DMS153 (cell line): Measurements from ENCODE around the gene ARHGEF10L.
"Not testable (repeated sequence)": the region's sequence is repeated elsewhere in the genome, so short reads cannot be mapped to it uniquely, and the experiment has no call there.

Experiments used
- DNase-seq: peaks from one replicate; lab custom pipeline; 2025; lab: John Stamatoyannopoulos, UW

Gene ARHGEF10L

DNA sequence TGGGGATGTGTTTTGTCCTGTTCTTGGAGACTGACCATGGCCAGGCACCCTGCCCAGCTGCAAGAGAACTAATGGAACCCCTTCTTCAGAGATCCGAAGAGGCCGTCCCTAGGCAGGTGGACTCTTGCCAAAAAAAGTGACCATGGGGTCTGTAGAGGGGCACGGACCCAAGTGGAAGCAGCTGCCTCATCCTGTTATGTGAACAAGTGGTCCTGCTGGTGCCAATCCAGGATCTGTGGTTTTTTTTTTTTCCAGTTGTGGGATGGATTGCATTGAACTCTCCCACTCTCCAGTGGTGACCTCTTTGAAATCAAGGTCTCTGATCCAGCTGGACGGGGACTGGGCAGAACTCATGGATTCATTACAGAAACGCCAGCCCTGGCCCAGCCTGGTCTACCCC is 71.2 kb downstream of the ARHGEF10L start:
- no peak for DNase-seq

DNA sequence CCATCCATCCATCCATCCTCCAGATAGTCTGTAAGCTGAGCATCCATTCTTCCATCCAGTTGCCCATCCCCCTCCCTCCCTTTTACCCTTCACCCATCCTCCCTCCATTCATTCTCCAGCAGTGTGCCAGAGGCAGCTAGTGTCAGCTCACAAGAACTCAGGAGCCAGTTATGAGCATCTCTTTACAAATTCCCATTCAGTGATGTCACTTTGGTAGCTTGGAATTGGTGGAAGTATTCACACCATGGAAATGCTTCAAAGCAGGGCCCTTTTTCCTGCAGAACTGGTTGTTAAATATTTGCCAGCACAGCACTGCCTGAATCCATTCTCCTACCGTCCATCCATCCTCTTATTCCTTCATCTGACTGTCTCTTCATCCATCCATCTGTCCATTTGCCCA is 72.5 kb downstream of the ARHGEF10L start:
- no peak for DNase-seq

DNA sequence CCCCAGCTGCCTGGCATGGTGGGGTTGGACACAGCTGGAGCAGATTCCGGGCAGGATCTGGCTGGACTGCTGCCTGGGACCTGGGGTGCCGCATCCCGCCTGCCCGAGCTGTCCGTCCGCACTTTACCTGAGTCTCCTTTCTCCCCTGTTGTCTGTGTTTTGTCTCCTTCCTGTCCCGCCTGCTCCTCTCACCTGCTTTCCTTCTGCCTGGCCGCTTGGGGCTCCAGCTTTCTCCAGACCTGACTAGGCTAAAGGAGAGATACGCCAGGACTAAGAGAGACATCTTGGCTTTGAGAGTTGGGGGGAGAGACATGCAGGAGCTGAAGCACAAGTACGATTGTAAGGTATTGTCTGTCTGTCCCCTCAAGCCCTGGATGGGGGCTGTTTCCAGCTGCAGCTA is 73.3 kb downstream of the ARHGEF10L start:
- no peak for DNase-seq

DNA sequence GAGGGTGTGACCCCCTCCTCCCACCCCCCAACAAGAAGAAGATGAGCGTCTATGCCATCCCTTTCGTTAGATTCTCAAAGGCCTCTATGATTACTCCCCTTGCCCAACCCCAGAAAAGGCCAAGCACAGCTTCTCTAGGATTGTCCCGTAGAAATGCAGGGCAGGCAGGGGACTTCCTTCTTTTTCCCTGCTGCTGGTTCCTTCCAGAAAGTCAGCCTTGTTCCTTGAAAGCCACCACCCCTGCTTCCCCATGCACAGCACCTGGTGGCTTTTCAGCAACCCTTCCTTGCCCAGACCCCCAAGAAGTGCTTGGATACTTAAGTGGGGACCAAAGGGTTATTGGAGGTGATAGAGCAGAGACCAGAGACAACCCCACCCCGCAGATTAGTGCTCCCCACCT is 75.1 kb downstream of the ARHGEF10L start:
- DNase-seq = no peak

DNA sequence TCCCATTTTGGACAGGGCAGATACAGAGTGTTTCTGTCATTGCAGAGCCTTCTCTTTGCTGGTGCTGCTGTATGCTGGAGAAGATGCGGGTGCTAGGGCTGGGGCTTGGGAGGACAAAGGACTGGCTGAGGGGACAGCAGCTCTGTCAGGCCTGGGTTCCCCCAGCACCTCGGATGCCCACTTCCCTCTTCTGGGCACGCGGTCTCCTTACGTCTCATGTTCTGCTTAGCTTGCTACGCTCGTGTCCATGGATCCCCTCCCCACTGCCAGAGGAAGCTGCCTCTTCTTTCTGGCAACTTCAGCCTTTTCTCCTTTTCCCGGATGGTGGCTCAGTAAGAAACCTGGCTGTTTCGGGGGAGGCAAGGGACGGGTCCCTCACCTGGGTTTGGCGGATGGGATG is 75.7 kb downstream of the ARHGEF10L start:
- no peak for DNase-seq

DNA sequence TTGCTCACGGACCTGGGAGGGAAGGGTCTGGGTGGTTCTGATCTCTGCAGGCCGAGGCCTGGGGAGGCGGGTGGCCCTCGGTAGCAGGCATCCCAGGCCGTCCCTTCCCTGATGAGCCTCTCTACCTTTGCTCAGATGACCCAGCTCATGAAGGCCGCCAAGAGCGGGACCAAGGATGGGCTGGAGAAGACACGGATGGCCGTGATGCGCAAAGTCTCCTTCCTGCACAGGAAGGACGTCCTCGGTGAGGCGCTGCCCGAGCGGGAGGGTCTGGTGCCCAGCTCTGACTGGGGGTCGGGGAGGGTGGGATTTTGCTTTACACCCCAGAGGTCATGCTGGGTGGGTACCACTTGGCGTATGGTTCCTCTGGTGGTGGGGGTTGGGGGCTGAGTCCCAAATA is 76.5 kb downstream of the ARHGEF10L start:
- DNase-seq = no peak

DNA sequence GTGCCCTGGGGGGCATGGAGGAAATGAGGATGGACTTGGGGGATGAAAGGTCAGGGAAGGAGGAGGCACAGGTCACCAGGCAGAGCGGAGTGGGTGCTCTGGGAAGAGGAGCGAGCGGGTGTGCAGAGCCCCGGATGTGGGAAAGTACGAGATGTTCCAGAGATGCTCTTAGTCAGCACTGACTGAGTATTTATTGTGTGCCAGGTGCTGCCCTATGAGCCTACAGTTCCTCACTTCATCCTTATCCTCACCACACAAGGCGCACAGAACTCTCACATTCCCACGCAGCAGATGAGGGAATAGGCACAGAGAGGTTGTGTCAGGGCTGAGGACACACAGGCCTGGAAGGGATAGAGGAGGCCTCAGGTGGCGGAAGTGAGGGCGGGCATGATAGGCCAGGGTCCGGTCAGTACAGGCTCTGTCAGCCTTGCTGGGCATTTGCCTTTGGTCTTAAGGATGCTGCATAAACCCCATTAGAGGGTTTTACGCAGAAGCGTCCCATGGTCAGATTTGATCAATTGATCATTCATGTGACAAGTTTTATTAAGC is 77.3 kb downstream of the ARHGEF10L start:
- DNase-seq = no peak

DNA sequence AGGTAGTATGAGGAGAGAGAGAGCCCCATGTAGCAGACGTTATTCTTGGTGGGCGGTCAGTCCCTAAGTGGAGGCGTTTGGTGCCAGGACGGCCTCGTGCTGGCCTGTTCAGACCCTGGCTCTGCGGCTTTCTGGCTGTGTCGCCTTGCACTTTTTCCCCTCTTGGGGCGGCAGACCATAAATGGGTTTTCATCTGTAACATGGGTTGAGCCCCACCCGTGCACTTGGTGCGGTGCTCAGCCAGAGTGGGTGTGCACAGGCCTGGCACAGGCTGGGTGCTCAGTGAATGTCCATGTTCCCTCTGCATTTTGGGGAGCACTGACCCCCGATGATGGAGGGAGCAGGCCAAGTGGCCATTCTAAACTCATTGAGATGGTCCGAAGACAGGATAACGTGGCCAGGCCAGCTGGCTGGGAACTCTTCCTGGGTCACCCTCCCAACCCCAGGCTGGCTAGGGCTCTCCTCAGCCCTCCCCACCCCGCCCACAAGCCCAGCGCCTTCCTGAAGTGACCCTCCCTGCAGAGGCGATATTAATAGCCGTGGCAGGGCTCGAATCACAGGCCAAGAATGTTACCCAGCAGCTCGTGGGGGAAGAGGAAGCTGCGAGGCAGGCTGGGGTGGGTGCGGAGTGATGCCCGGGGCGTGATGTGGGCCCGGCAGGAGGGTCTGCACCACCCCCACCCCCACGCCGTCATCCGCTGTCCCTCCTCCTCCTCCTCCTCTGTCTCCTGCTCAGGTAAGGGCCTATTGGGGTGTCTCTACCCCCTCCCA is 78.5 kb downstream of the ARHGEF10L start:
- DNase-seq = no peak

DNA sequence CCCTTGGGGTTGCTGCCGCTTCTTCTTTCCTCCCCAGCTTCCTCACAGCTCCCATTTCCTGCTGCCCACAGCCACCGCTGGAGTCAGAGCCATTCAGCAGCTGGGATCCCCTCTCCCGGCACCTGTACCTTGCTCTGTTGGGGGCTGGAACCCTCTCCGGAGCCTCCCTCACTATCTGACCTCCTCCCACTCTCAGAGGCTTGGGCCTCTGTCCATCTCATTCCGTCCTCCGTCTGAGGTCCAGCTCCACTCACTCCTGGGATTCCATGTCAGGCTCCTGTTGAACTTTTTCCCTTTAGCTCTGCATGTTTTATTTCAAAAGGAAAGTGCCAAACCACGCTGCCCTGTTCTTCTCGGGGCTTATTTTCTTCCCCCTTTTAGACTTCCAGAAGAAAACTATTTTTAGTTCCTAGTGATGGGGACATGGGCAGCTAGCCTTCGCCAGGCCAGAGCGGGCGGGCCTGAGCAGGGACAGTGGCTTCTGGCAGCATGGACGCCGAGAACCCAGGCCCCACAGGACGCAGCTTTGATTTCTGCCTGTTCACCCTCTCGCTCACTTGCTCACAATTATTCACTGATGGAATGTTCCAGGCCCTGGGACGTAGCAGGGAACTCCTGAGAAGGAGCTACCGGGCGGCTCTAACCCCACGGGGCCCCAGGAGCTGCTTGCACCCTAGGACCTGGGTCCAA is 79.2 kb downstream of the ARHGEF10L start:
- no peak for DNase-seq

DNA sequence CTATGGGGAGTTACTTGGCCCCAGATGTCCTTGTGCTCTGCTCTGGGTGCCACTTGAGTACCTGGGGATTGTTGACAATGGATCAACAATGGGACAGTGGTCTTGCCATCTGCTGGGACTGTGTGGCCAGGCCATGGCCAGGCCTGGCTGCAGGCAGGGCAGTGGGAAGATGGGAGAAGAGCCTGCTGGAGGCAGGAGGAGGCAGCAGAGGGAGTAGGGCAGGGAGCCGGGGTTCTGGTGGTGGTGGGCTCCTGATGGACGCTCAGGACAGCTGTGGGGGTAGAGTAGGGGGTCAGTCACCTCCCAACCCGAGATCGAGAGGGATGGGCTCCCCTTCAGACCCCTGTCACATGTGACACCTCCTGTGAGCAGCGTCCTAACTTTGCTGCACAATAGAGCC is 81.0 kb downstream of the ARHGEF10L start:
- no peak for DNase-seq

DNA sequence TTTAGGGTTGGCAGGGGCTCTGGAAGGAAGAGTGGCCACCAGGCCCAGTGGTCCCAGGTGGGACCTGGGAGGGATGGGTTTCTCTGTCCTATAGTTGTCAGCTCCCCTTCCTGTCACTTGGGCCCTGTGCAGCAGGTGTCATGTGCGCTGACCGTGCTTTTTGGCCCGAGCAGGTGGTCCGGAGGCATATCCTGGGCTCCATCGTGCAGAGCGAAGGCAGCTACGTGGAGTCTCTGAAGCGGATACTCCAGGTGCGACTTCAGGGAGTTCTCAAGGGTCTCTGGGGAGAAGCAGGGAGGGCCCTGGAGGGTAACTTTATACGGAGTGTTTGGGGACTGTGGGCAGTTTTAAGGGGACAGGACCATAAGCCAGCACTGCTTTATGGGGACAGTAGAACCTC is 82.2 kb downstream of the ARHGEF10L start:
- DNase-seq = no peak

DNA sequence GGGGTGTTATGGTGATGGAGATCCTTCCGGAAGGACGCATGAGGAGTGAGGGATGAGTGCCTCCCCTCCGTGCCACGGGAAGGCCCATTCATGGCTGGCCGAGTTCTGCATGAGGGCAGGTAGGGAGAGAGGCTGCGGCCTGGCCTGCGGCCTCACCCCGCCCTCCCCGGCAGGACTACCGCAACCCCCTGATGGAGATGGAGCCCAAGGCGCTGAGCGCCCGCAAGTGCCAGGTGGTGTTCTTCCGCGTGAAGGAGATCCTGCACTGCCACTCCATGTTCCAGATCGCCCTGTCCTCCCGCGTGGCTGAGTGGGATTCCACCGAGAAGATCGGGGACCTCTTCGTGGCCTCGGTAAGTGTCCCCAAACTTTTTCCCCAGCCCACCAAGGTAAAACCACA is 83.3 kb downstream of the ARHGEF10L start:
- DNase-seq = no peak

DNA sequence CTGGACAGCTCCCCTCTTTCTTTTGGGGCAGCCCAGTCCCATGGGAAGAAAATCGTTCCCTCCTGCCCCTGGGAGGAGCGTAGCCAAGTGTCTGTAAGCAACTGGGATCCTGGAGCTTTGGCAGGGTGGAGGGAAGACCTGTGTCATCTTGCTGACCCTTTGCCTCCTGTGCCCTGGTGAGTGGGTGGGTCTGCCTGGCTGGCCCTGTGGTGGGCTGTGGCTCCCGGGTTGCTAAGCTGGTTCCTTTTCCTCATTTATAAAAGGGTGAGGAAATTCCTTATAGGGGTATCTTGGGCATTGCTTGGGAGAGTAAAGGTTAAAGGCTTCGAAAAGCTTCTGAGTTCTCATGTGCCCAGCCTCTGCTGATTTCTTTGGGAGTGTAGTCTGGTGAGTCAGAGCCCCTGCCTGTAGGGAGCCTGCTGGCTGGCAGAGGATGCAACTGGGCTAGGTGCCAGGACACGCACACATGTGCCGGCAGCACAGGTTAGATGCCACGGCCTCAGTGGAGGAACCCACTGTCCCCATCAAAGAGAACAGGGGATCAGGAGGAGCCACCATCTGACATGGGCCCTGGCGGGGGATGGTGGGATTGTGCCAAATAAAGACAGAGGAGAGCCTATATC is 85.2 kb downstream of the ARHGEF10L start:
- no peak for DNase-seq

DNA sequence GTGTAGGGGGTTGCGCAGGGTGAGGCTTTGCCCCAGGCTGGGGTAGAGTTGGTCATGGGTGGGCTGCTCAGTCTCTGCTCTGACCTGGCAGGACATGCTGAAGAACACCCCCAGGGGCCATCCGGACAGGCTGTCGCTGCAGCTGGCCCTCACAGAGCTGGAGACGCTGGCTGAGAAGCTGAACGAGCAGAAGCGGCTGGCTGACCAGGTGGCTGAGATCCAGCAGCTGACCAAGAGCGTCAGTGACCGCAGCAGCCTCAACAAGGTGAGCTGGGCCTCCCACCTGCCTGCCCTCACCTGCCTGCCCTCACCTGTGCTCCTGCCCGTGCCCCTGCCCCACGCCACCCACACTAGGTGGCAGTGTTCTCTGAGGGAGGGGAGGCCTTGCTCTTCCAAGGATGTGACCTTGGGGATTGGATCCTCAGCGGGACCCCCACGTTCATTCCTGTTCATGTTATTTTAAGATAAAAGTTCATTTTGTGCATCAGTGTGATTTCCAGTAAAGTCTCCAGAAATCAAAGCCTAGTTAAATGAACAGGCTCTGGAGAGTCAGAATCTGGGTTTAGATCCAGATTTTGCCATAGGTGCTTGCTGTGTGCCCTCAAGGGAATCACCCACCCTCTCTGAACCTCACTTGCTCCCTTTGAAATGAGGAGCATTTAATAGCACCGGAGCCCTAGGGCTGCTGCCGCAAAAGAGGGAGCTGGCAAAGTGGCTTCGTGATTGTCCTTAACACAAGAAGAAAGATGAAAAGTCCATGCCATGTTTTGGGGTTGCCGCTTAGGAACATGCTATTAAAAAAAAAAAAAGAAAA is 87.9 kb downstream of the ARHGEF10L start:
- DNase-seq = no peak

DNA sequence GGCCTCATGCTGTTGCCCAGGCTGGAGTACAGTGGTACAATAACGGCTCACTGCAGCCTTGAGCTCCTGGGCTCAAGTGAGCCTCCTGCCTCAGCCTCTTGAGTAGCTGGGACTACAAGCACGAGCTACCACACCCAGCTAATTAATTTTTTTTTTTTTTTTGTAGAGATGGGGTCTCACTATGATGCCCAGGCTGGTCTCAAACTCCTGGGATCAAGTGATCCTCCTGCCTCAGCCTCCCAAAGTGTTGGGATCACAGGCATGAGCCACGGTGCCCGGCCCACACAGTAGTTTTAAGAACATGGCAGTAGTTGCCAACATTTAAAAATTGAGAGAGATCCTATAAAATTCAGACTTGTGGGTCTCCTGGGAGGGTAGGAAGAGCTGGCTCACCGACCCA is 89.5 kb downstream of the ARHGEF10L start:
- not testable (repeated sequence) for DNase-seq

DNA sequence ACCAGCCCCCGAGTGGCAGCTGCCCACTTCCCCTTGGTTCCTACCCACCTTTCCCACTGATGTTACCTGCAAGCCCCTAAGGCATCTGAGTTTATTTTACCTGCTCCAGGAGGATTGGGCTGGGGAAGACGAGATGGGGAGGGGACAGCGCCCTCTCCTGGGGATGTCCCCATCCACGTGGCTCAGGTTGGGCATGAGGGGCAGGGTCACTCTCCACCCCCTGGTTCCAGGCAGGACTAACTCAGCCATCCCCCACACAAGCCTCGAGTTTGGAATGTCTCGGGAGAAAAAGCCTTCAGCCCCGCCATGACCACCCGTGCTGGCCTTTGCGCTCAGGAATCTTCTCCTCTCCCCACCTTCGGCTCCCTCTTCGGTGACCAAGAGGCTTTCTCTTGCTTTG is 90.0 kb downstream of the ARHGEF10L start:
- no peak for DNase-seq

DNA sequence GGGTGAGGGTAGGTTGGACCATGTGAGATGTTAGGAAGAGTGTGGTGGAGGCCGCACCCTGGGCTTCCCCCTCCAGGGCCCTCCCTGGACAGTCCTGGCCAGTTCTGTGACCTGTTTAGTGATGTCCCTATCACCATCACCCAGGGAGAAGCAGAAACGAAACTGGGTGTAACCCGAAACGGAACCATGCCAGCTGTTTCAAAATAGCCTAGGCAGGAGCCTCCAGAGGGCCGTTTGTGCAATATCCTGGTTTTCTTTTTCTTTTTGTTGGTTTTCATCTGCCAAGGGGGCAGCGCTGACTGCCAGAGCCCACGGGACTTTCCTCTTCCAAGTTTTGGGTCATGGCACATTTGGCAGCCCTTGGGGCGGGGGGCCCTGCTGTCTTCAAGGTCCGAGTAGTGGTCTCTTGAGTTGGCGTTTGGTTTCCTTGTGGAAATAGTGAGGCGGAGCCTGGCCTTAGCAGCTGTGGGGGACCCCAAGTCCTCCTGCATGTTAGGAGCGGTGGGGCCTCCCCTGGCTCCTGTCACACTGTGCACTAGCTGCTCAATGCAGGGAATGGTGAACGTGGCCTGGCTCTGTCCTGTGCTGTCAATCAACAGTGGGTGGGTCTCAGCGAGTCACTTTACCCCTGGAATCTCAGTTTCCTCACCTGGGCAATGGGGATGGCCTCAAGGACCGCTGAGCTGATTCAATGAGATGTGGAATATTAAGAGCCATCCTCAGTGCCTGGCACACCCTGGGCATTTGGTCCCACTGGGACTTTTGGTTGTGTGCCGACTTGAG is 90.7 kb downstream of the ARHGEF10L start:
- no peak for DNase-seq

DNA sequence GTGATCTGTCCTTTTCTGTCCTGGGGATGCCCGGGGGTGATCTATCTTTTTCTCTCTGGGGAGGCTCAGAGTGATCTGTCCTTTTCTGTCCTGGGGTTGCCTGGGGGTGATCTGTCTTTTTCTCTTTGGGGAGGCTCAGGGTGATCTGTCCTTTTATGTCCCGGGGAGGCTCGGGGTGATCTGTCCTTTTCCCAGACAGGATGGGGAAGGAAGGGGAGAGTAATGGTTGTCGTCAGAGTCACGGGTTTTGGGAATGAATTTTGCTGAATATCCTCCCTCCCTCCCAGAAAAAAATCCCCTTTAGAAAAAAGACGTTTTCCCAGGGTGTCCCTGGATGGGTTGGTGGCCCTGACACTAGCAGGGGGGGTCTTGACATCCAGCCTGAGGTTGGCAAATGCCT is 91.5 kb downstream of the ARHGEF10L start:
- no peak for DNase-seq

DNA sequence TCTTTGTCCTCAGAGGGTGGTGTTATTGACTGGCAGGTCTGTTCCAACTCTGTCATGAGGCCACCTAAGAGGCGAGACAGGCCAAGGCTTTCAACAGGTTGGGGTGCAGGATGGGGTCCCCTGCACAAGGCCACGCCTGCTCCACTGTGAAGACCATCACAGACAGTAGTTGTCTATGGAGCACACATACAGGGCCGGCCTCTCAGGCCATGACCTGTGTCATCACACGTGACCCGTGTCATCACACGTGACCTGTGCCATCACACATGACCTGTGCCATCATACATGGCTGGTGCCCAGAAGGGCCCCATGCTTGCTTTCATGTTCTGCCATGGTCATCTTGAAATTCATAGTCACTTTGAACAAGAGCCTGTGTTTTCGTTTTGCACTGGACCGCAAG is 91.9 kb downstream of the ARHGEF10L start:
- DNase-seq = no peak

DNA sequence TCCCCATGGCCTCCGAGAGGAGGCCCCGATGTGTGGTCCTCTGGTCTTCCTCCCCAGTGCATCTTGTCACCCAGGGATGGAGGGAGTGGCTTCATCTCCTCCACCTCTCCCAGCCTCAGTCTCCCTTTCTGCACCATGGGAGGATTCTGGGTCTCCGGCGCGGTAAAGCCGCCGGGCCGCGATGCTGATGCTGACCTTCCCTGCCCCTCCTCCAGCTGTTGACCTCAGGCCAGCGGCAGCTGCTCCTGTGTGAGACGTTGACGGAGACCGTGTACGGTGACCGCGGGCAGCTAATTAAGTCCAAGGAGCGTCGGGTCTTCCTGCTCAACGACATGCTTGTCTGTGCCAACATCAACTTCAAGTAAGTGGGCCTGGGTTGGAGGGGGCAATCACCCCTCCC is 92.6 kb downstream of the ARHGEF10L start:
- DNase-seq = no peak

DNA sequence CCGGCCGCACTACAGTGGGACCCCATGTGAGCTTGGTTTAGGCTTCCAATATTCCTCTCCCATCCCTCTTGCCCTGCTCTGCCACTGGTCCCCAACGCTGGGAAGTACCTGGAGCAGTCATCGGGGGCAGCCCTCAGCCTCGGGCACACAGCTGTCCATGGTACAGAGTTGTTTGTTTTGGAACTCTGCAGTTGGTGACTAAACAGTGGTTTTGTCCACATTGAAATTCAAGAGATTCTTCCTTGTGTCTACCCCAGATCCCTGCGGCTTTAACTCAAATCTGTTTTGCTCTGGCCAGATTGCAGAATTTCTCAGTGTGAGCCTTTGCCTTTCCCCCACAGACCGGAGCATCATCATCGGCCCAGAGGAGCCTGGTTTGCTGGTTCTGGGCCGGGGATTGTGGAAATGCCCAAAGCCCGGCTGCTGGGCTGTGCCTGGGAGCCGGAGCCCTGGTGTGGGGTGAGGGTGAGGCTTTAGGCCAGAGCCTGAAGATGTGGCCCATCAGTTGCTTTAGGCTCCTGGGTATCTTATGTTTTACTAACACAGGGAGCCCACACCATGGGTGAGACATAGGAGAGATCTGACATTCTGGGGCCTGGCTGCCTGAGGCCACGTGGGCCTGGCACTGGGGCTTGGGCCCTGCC is 93.2 kb downstream of the ARHGEF10L start:
- no peak for DNase-seq
